CD8-positive, alpha-beta memory T cell (primary cell): Measurements from ENCODE around the gene FADS2. TPM values are rescaled to one million over a fixed set of nuclear protein-coding genes. Genes with fewer than 3 reads are reported as not detected.
A peak's percentile ranks its signal among the peaks of the same experiment; 100 is the strongest.

Experiments used
- CTCF ChIA-PET: fragments of 350-600 bp; sonication (Branson Sonifier 250); formaldehyde crosslinking; loops from one replicate; lab custom pipeline; 2021; ENCODE audit warnings: antibody characterized with exemption; lab: Charles Lee
- POLR2A ChIA-PET: fragments of 350-600 bp; sonication (Branson Sonifier 250); formaldehyde crosslinking; loops from one replicate; lab custom pipeline; 2021; ENCODE audit warnings: antibody characterized with exemption; lab: Charles Lee
- DNase-seq, 5 donors: peaks; one replicate each; pipeline versions ENCODE4 v3.0.0 to v3.0.0-alpha.2; 2020 to 2022; ENCODE audit warnings: mixed read lengths in 1 of 5
- H3K27ac ChIP-seq: one replicate; pipeline ENCODE4 v1.7.0; 2013; ENCODE audit warnings: low read depth, mild to moderate bottlenecking, low read length, moderate library complexity
- H3K27me3 ChIP-seq: 2 replicates; pipeline ENCODE4 v1.7.0; 2013; ENCODE audit warnings: low read length, mild to moderate bottlenecking; ENCODE audit not compliant: insufficient read depth, poor library complexity, severe bottlenecking
- H3K36me3 ChIP-seq: 2 replicates; pipeline ENCODE4 v1.7.0; 2013; ENCODE audit warnings: mild to moderate bottlenecking, low read length, moderate library complexity; ENCODE audit not compliant: insufficient read depth
- H3K4me1 ChIP-seq: 2 replicates; pipeline ENCODE4 v1.7.0; 2013; ENCODE audit warnings: mild to moderate bottlenecking, low read length, moderate library complexity; ENCODE audit not compliant: insufficient read depth
- H3K4me3 ChIP-seq: 2 replicates; pipeline ENCODE4 v1.7.0; 2013; ENCODE audit warnings: mild to moderate bottlenecking, low read length
- H3K9me3 ChIP-seq: 2 replicates; pipeline ENCODE4 v1.7.0; 2013; ENCODE audit warnings: mild to moderate bottlenecking, low read length
- H3K27ac Mint-ChIP-seq, 8 donors: one replicate each; pipeline ENCODE4 v1.8.0; 2020 to 2021; ENCODE audit warnings: mixed read lengths in 8 of 8, mild to moderate bottlenecking in 6 of 8, inconsistent platforms in 3 of 8, moderate library complexity in 3 of 8
- H3K27me3 Mint-ChIP-seq, 2 donors: one replicate each; pipeline ENCODE4 v1.8.0; 2020 to 2021; ENCODE audit warnings: mixed read lengths in 2 of 2, mild to moderate bottlenecking in 1 of 2, moderate library complexity in 1 of 2
- H3K36me3 Mint-ChIP-seq, 3 donors: one replicate each; pipeline ENCODE4 v1.8.0; 2020 to 2021; ENCODE audit warnings: mixed read lengths in 3 of 3, inconsistent platforms in 1 of 3, mild to moderate bottlenecking in 1 of 3
- H3K4me1 Mint-ChIP-seq, 3 donors: one replicate each; pipeline ENCODE4 v1.8.0; 2020 to 2021; ENCODE audit warnings: mixed read lengths in 3 of 3, inconsistent platforms in 1 of 3, mild to moderate bottlenecking in 1 of 3
- H3K4me3 Mint-ChIP-seq, 7 donors: one replicate each; pipeline ENCODE4 v1.8.0; 2020 to 2021; ENCODE audit warnings: mixed read lengths in 7 of 7, mild to moderate bottlenecking in 6 of 7, moderate library complexity in 4 of 7, inconsistent platforms in 2 of 7
- H3K9me3 Mint-ChIP-seq, 5 donors: one replicate each; pipeline ENCODE4 v1.8.0; 2020 to 2022; ENCODE audit warnings: mixed read lengths in 5 of 5, mild to moderate bottlenecking in 3 of 5, moderate library complexity in 2 of 5, inconsistent platforms in 1 of 5
- polyA plus RNA-seq: library from polyadenylated mRNA; unstranded; fragments of 300-500 nt; fragmentation: Illumina TruSeq; gene quantifications from one replicate; pipeline ENCODE4 v1.2.3, GENCODE V29; 2021
- total RNA-seq, 2 experiments: library from RNA; stranded (reverse); gene quantifications; one replicate each; pipeline ENCODE4 v1.2.3, GENCODE V29; 2021

FADS2 gene
- total and polyA plus RNA-seq, 3 experiments from 2014 or later: 0.98 to 10.0 (median 7.2) TPM

DNA sequence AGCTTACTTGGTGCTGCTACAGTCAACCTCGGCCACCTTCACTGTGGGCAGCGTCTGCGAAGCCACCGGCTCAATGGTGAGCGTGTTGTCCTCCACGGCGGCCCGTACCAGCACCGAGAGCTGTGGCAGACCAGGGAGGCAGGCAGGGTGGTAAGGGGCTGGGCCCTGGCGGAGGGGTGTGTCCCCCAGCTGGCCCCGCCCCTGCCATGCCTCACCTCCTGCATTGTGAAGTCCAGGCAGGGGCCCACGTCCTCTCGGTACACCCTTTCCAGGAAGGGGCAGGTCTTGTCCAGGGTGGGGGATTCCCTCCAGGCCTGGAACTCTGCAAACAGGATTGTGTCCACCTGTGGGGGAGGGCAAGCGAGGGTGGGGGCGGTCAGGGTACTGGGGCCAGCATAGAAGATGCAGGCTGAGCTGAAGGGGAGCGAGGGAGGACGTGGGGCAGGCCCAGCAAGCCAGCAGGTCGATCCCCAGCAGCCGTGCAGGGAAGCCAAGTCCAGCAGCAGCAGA, 76.5 kb downstream of the FADS2 start:
- POLR2A ChIA-PET: no interaction called here
- DNase-seq: no peak

DNA sequence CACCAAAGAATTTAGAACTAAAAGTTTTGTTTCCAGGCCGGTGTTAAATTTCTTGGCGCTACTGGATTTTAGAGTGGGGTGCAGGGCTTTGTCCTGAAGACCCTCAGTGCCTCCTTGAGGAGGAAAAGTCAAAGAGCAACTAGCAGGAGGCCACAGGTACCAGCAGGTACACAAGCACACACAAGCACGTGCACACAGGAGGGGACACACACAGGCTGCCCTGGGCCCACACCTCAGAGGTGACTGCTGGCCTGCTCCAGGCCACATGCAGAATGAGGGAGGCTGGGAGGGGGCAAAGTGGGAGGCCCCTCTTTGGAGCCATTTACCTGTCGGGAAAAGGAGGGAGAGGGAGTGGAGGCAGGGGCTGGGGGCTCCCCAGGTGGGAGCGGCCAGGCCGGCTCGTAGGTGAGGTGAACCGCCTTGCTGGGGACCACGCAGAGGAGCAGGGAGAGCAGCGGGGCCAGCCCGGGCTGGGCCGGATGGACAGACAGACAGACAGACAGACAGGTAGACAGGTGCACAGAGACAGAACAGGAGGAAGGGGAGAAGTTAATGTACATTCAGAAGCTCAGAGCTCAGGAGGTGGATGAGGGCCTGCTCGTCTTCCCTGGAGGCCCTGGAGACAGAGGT, 77.1 kb downstream of the FADS2 start:
- no peak overlapping the region for H3K4me3 ChIP-seq
- Mint-ChIP-seq H3K27ac (no peak overlapping the region), H3K27me3 (peaks cover 0 to 2% of the 10 kb centered on the region in 2 donors)

More for the DNA sequence above, 76.5 kb downstream of the FADS2 start:
- H3K36me3 Mint-ChIP-seq: no peaks in the 10 kb centered on the region
- CTCF ChIA-PET: interaction anchor here (1.8 to 10.8 kb wide), 3 partner anchors 42 to 203 kb away, joined by 4 to 232 read pairs (median 7); no protein-coding TSS in a partner anchor
- Histone ChIP-seq H3K36me3 (no peaks in the 10 kb centered on the region), H3K27me3 (no peaks in the 10 kb centered on the region), H3K4me3 (no peak overlapping the region), H3K4me1 (no peaks in the 10 kb centered on the region), H3K27ac (no peak overlapping the region), H3K9me3 (no peaks in the 10 kb centered on the region)
- H3K27me3 Mint-ChIP-seq: peaks cover 0 to 2% of the 10 kb centered on the region in 2 donors
- H3K4me3 Mint-ChIP-seq: no peak overlapping the region
- no peaks in the 10 kb centered on the region for H3K4me1 Mint-ChIP-seq
- H3K9me3 Mint-ChIP-seq: no peaks in the 10 kb centered on the region
- no peak overlapping the region for H3K27ac Mint-ChIP-seq

DNA sequence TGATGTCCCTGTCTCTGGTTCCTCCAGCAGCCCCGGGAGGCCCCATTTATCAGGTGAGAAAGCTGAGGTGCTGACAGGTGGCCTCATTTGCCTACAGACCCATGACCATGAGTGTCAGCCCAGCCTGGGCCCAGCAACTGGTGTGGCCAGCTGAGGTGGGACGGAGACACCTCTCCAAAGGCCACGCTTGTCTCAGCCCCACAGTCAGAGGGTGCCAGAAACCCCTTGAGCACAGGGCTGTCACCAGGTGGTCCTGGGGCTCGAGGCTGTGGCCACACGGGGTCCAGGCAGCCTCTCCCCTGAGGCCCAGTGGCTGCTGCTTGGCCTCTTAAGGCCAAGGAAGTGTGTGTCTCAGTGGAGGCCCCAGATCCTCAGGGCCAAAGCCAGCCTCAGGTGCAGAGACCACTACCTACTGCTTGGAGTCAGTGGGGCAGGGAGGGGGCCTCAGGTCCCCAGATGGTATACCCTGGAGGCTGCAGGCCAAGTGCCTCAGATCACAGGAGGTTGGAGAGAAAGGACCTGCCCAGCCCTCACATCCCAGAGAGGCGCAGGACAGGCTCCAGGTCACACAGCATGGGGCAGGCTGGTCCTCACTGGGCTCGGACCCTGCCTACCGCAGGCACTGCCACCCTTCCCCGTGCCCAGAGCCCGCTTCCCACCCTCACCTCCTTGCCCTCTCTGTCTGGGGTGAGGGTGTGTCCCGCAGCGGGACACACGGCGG, 77.9 kb downstream of the FADS2 start:
- Histone ChIP-seq H3K4me1 (no peaks in the 10 kb centered on the region), H3K36me3 (no peaks in the 10 kb centered on the region), H3K4me3 (no peak overlapping the region), H3K27ac (no peak overlapping the region), H3K9me3 (no peaks in the 10 kb centered on the region), H3K27me3 (no peaks in the 10 kb centered on the region)
- Mint-ChIP-seq H3K4me3 (no peak overlapping the region), H3K27ac (no peak overlapping the region), H3K4me1 (no peaks in the 10 kb centered on the region), H3K27me3 (peaks cover 0 to 2% of the 10 kb centered on the region in 2 donors), H3K36me3 (no peaks in the 10 kb centered on the region), H3K9me3 (no peaks in the 10 kb centered on the region)
- no peak for DNase-seq
- CTCF ChIA-PET: interaction anchor here (10.8 kb wide), 1 partner anchor 178 kb away, joined by 232 read pairs; no protein-coding TSS in a partner anchor
- POLR2A ChIA-PET: interaction anchor here (0.7 kb wide), 1 partner anchor 89 kb away, joined by 3 read pairs; no protein-coding TSS in a partner anchor

More for the DNA sequence above, 77.1 kb downstream of the FADS2 start:
- no peaks in the 10 kb centered on the region for H3K4me1 Mint-ChIP-seq
- H3K27me3 ChIP-seq: no peaks in the 10 kb centered on the region
- no peaks in the 10 kb centered on the region for H3K9me3 ChIP-seq
- no peaks in the 10 kb centered on the region for H3K36me3 Mint-ChIP-seq
- H3K27ac ChIP-seq: no peak overlapping the region
- DNase-seq: no peak
- no peaks in the 10 kb centered on the region for H3K36me3 ChIP-seq
- H3K4me3 Mint-ChIP-seq: no peak overlapping the region
- ChIA-PET POLR2A (no interaction called here), CTCF (interaction anchor here (1.8 to 10.8 kb wide), 2 partner anchors 178 to 203 kb away, joined by 4 to 232 read pairs; no protein-coding TSS in a partner anchor)
- H3K9me3 Mint-ChIP-seq: no peaks in the 10 kb centered on the region
- no peaks in the 10 kb centered on the region for H3K4me1 ChIP-seq

DNA sequence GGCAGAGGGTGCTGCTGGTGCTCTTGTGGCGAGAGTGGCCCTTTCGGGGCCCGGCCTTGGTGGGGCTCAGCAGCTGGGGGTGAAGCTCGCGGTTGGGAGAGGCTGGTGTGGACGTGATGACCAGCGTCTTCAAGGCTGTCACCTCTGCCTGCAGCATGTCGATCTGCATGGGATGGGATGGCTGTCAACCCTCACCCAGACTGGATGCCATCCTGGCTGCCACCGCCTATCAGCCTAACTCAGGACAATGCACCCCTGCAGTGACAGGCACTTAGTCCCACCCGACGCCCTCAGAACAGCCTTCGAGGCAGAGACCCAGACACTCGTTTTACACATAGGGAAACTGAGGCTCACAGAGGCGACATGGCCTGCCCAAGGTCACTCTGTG, 78.4 kb downstream of the FADS2 start:
- ChIA-PET POLR2A (interaction anchor here (0.7 kb wide), 1 partner anchor 88 kb away, joined by 3 read pairs; no protein-coding TSS in a partner anchor), CTCF (no interaction called here)
- Mint-ChIP-seq H3K4me3 (no peak overlapping the region), H3K27ac (no peak overlapping the region), H3K4me1 (no peaks in the 10 kb centered on the region), H3K9me3 (no peaks in the 10 kb centered on the region), H3K36me3 (no peaks in the 10 kb centered on the region), H3K27me3 (peaks cover 0 to 2% of the 10 kb centered on the region in 2 donors)
- no peak for DNase-seq
- no peaks in the 10 kb centered on the region for H3K36me3 ChIP-seq
- no peak overlapping the region for H3K4me3 ChIP-seq
- H3K9me3 ChIP-seq: no peaks in the 10 kb centered on the region
- H3K4me1 ChIP-seq: no peaks in the 10 kb centered on the region
- no peak overlapping the region for H3K27ac ChIP-seq
- H3K27me3 ChIP-seq: no peaks in the 10 kb centered on the region

DNA sequence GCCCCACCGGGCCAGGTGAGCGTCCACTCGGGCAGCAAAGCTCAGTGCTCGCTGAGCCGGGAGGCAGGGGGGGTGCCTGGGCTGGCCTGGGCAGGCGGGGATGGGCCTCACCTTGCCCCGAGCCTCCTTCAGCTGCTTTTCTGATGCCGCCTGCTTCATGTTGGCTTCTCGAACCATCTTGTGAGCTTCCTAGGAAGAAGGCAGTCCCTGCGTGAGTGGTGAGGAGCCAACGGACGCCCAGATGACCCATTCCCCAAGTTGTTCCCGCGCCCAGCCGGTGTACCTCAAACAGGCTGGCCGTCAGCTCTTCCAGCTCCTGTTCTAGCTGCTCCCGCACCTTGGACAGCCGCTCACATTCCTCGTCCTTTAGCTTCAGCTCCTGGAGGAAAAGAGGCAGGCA, 79.2 kb downstream of the FADS2 start:
- Mint-ChIP-seq H3K27me3 (peaks cover under 1 to 2% of the 10 kb centered on the region in 2 donors), H3K4me3 (no peak overlapping the region), H3K36me3 (no peaks in the 10 kb centered on the region), H3K27ac (no peak overlapping the region), H3K4me1 (no peaks in the 10 kb centered on the region), H3K9me3 (no peaks in the 10 kb centered on the region)
- POLR2A ChIA-PET: no interaction called here
- Histone ChIP-seq H3K36me3 (no peaks in the 10 kb centered on the region), H3K9me3 (no peaks in the 10 kb centered on the region), H3K4me1 (no peaks in the 10 kb centered on the region), H3K27ac (no peak overlapping the region), H3K4me3 (no peak overlapping the region), H3K27me3 (no peaks in the 10 kb centered on the region)
- CTCF ChIA-PET: interaction anchor here (0.8 to 2.3 kb wide), 3 partner anchors 8 to 175 kb away, joined by 3 to 12 read pairs (median 3); no protein-coding TSS in a partner anchor
- DNase-seq: peak in 1 of 5 donors; percentile 35

DNA sequence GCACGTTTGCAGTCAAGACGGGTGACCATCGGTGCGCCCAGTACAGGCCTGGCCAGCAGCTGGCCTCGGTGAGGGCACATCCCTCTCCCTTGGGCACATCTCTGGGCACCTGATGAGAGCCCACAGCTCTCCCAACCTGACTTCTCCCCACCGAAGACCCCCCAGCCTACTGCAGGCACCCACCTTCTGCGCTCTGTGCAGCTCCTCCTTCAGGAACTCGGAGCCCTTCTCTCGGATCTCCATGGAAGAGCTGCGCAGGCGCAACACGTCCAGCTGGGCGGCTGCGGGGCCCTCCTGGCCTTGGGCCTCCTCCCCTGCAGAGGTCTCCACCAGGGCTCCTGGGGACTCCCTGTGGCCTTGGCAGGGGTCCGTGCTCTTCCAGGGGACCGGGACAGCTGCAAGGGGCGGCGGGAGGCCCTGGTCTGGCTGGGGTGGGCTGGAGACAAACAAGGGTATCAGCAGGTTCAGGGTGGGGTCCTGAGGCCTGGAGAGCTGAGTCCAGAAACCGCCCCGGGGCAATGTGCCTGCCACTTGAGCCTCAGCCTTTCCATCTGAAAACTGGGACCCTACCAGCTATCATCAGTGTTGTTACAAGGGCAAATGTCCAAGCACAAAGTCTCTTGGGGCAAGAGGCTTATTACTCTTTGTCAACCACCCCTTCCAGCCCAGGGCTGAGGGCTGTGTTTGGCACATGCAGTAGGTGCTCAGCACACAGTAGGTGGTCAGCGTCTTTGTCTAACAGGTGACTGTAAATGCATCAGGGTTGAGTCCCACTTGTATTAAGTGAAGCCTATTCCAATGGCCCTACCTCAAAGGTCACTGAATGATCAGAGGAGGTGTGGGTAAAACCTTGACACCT, 80.0 kb downstream of the FADS2 start:
- Histone ChIP-seq H3K4me3 (no peak overlapping the region), H3K27me3 (no peaks in the 10 kb centered on the region), H3K36me3 (no peaks in the 10 kb centered on the region), H3K4me1 (no peaks in the 10 kb centered on the region), H3K27ac (no peak overlapping the region), H3K9me3 (no peaks in the 10 kb centered on the region)
- Mint-ChIP-seq H3K4me1 (no peaks in the 10 kb centered on the region), H3K4me3 (no peak overlapping the region), H3K36me3 (no peaks in the 10 kb centered on the region), H3K27ac (no peak overlapping the region), H3K9me3 (no peaks in the 10 kb centered on the region), H3K27me3 (peaks cover 4 to 9% of the 10 kb centered on the region in 2 donors)
- POLR2A ChIA-PET: no interaction called here
- CTCF ChIA-PET: interaction anchor here (0.8 to 2.3 kb wide), 4 partner anchors 9 to 175 kb away, joined by 3 to 12 read pairs (median 3); no protein-coding TSS in a partner anchor
- DNase-seq: peak in 1 of 5 donors; percentile 31

DNA sequence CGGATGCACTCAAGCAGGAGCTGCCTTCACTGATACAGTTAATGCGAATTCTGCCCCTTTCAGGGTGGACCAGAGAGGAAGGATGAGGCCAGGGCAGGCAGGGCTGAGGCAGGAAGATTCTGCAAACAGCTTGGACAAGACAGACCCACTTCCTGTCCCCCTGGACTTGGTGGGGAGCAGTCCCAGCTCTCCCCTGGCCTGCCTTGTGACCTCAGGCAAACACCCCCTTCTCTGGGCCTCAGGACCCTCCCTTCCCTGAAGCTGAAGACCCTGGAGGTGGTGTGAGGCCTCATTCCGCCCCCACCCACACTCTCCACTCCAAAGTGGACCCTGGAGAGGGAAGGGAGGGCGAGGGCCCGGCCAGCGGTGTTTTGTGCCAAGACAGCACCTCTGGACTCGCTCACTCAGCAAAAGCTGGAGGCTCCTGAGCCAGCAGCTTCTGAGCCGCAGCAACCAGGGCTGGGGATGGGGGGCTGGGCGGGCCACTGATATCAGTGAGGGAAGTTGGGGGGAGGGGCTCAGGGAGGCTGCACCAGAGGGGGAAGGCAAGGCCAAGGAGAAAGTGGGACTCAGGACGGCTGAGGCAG, 80.7 kb downstream of the FADS2 start:
- H3K36me3 Mint-ChIP-seq: no peaks in the 10 kb centered on the region
- DNase-seq: peak in 1 of 5 donors; percentile 15
- Histone ChIP-seq H3K9me3 (no peaks in the 10 kb centered on the region), H3K36me3 (no peaks in the 10 kb centered on the region), H3K27ac (no peak overlapping the region), H3K27me3 (no peaks in the 10 kb centered on the region), H3K4me1 (no peaks in the 10 kb centered on the region), H3K4me3 (no peak overlapping the region)
- no peaks in the 10 kb centered on the region for H3K4me1 Mint-ChIP-seq
- H3K9me3 Mint-ChIP-seq: no peaks in the 10 kb centered on the region
- H3K27me3 Mint-ChIP-seq: peaks cover 7 to 10% of the 10 kb centered on the region in 2 donors
- no peak overlapping the region for H3K27ac Mint-ChIP-seq
- ChIA-PET CTCF (interaction anchor here (0.9 to 2.8 kb wide), 3 partner anchors 10 to 173 kb away, joined by 3 to 12 read pairs (median 7); no protein-coding TSS in a partner anchor), POLR2A (no interaction called here)
- H3K4me3 Mint-ChIP-seq: no peak overlapping the region
